ENCODE data around the gene RAP1A.
"Not testable (repeated sequence)": the region's sequence is repeated elsewhere in the genome, so short reads cannot be mapped to it uniquely, and the experiment has no call there.

The RAP1A gene

GRCh38 chr1:111669268-111669667 is 49.7 kb downstream of the RAP1A start:
- no peak for TF ChIP-seq CTCF (IDR thresholded peaks at IDR 0.05)
- H3K27me3 ChIP-seq, result no peaks in the 10 kb centered on the region
- H3K36me3 ChIP-seq, result no peaks in the 10 kb centered on the region
- no peak overlapping the region for H3K4me3 ChIP-seq
- H3K4me1 ChIP-seq, result peaks cover 0 to 91% (median 31%) of the 10 kb centered on the region in 4 donors
- H3K27ac ChIP-seq, result peak overlapping the region; percentile 2 to 75
- no peak for DNase-seq
- no peaks in the 10 kb centered on the region for H3K9me3 ChIP-seq
- intact Hi-C loops (cut with DNase I; ENCODE audit: low total_unique reads), result no loop called here

- peak overlapping the region; percentile 64 to 75 for H3K27ac ChIP-seq
- H3K36me3 ChIP-seq, result peaks cover 0 to 5% (median 3%) of the 10 kb centered on the region in 3 donors
- intact Hi-C loops (cut with DNase I; ENCODE audit: low total_unique reads), result no loop called here
- TF ChIP-seq CTCF (IDR thresholded peaks at IDR 0.05), result no peak
- H3K9me3 ChIP-seq, result no peaks in the 10 kb centered on the region
- peaks cover 0 to 82% (median 22%) of the 10 kb centered on the region in 4 donors for H3K4me1 ChIP-seq
- H3K4me3 ChIP-seq, result no peak overlapping the region
- H3K27me3 ChIP-seq, result no peaks in the 10 kb centered on the region
- no peak for DNase-seq
These were observed 52.3 kb downstream of the RAP1A start for GRCh38 chr1:111671852-111672251.

- H3K27me3 ChIP-seq, result no peaks in the 10 kb centered on the region
- no peak for DNase-seq
- peak overlapping the region; percentile 64 to 75 for H3K27ac ChIP-seq
- TF ChIP-seq CTCF (IDR thresholded peaks at IDR 0.05), result no peak
- no peak overlapping the region for H3K4me3 ChIP-seq
- peaks cover 0 to 10% (median 5%) of the 10 kb centered on the region in 3 donors for H3K36me3 ChIP-seq
- H3K9me3 ChIP-seq, result no peaks in the 10 kb centered on the region
- intact Hi-C loops (cut with DNase I; ENCODE audit: low total_unique reads), result no loop called here
- peaks cover 0 to 77% (median 21%) of the 10 kb centered on the region in 4 donors for H3K4me1 ChIP-seq
These were observed 52.7 kb downstream of the RAP1A start for GRCh38 chr1:111672331-111672730.

GRCh38 chr1:111677604-111678003 is 58.0 kb downstream of the RAP1A start:
- Histone ChIP-seq H3K9me3 (no peaks in the 10 kb centered on the region), H3K36me3 (peaks cover 12 to 19% (median 18%) of the 10 kb centered on the region in 3 donors), H3K4me1 (peaks cover 0 to 53% (median 5%) of the 10 kb centered on the region in 4 donors), H3K27ac (no peak overlapping the region), H3K4me3 (no peak overlapping the region), H3K27me3 (no peaks in the 10 kb centered on the region)
- TF ChIP-seq CTCF (IDR thresholded peaks at IDR 0.05), result no peak
- DNase-seq, result no peak
- intact Hi-C loops (cut with DNase I; ENCODE audit: low total_unique reads), result no loop called here

- Histone ChIP-seq H3K4me3 (no peak overlapping the region), H3K36me3 (peaks cover 12 to 19% (median 18%) of the 10 kb centered on the region in 3 donors), H3K27me3 (no peaks in the 10 kb centered on the region), H3K9me3 (peaks cover 0 to 3% (median 0%) of the 10 kb centered on the region in 3 donors), H3K27ac (no peak overlapping the region), H3K4me1 (peaks cover 0 to 44% (median 0%) of the 10 kb centered on the region in 4 donors)
- no peak for TF ChIP-seq CTCF (IDR thresholded peaks at IDR 0.05)
- no peak for DNase-seq
- intact Hi-C loops (cut with DNase I; ENCODE audit: low total_unique reads), result no loop called here
These were observed 60.0 kb downstream of the RAP1A start for GRCh38 chr1:111679541-111679940.

GRCh38 chr1:111680212-111680800 is 60.7 kb downstream of the RAP1A start:
- Histone ChIP-seq H3K4me1 (peaks cover 0 to 37% (median 0%) of the 10 kb centered on the region in 4 donors), H3K36me3 (peaks cover 12 to 19% (median 18%) of the 10 kb centered on the region in 3 donors)
- H3K4me3 ChIP-seq; H3K9me3 ChIP-seq; H3K27me3 ChIP-seq; DNase-seq; intact Hi-C loops (cut with DNase I; ENCODE audit: low total_unique reads); H3K27ac ChIP-seq: not testable (repeated sequence)

- intact Hi-C loops (cut with DNase I; ENCODE audit: low total_unique reads); H3K9me3 ChIP-seq; H3K4me3 ChIP-seq; H3K36me3 ChIP-seq; H3K27ac ChIP-seq; H3K27me3 ChIP-seq; DNase-seq: not testable (repeated sequence)
- H3K4me1 ChIP-seq, result peaks cover 0 to 28% (median 8%) of the 10 kb centered on the region in 4 donors
These were observed 65.9 kb downstream of the RAP1A start for GRCh38 chr1:111685293-111686153.

All from tibial artery (tissue), 4 donors.